Measurements from ENCODE around the gene BCO1.
A peak's percentile ranks its signal among the peaks of the same experiment; 100 is the strongest.

The BCO1 gene

GRCh38 chr16:81276323-81276722 lies 37.8 kb downstream of the BCO1 start:
- DNase-seq = no peak

DNA sequence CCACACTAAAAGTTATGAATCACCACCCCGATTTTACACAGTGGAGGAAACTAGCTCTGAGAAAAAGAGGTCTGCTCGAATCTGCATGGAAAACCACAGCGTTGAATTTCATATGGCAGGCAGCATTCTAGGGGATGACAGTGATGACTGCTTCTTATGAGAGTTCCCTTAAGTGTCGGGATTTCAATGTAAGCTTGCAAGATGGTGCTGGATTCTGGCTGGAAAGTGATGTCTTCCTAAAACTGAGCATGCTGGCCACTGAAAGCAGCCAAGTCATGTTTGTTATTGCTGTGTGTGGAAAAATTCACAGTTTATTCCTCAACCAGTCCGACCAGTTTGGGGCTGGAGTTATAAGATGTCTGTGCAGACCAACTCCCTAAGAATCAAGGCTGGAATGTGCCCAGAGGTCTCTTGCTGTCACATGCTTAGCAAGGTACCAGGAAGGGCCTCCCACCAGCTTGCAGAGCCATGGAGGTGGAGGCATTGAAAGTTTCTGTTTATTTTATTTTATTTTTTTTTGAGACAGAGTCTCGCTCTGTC lies 39.1 kb downstream of the BCO1 start:
- no peak for DNase-seq

DNA sequence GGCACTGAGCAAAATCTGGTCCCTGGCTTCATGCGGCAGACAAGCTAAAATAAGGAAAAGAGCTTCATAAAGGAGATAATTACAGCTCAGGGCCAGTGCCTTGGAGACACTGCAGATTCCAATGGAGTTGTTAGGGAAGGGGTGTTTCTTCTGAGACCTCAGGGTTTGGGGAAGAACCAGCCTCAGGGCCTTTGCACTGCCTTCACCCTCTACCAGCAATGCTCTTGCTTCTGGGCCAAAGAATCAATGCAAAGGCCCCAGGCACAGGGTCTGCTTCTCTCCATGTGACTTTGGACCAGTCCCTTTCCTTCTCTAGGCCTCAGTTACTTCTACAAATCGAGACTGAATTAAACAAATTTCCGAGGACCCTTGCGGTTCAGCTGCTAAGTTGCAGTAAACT lies 40.0 kb downstream of the BCO1 start:
- DNase-seq = no peak

DNA sequence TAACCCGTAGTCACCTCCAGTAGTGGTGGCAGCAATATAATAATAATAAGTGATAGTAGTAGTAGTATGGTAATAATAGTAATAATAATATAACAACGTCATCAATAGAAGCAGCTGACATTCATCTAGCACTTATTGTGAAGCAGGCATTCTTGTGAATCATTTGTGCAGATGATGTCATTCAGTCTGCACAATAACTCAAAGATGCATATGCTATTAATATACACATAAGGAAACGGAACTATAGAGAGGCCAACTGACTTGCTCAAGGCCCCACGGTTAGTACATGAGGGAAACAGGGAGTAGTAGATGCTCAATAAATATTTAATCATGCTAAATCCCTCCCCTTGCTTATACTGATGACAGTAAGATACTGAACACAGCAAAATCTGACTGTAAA lies 40.9 kb downstream of the BCO1 start:
- no peak for DNase-seq

- DNase-seq = no peak
Observed at GRCh38 chr16:81280393-81280792, 41.9 kb downstream of the BCO1 start.

DNA sequence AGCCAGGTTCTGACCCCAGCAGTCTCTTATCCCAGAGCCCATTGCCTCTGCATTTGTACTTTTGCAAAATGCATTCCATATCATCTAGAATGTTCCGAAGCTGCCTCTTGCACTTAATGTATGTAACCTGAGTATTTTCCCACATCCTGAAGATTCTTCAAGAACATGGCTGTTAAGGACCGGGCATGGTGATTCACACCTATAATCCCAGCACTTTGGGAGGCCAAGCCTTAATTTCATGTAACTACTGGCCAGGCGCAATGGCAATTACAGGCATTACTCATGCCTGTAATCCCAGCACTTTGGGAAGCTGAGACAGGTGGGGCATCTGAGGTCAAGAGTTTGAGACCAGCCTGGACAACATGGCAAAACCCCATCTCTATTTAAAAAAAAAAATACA lies 44.6 kb downstream of the BCO1 start:
- DNase-seq = no peak

GRCh38 chr16:81284995-81285600 lies 46.6 kb downstream of the BCO1 start:
- no peak for DNase-seq

DNA sequence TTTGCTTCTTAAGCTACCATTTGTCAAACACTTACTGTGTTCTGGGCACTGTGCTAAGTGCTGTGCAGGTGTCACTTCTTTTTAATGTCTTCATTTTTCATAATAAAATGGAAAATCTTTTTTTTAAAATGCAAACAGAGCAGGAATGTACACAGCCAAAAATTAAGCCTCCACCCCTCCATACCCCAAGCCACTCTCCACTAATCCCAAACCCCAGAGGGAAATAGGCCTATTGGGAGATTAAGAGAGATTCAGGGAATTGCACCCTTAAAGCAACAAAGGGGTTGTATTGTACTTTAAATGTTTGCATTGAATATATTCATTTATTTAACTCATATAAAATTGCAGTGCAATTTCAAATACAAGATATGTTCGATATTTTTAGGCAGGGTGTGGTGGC lies 47.7 kb downstream of the BCO1 start:
- no peak for DNase-seq

- no peak for DNase-seq
Observed at GRCh38 chr16:81291117-81291516, 52.6 kb downstream of the BCO1 start.

DNA sequence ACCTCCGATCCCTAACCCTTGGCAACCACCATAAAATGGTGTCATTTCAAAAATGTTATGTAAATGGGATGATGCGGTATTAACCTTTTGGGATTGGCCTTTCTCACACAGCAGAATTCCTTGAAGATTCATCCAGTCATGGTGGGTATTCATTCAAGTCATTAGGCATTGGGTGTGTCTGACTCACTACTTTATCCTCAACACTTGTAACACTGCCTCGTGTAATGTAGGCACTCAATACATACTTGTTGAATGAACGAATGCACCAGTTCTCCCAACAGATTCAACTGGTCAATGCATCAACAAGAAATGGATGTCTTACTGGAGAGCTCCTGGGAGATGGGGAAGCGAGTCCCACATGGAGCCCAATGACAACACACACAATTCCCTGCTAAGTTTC lies 54.4 kb downstream of the BCO1 start:
- DNase-seq = no peak

- no peak for DNase-seq
Observed at GRCh38 chr16:81293909-81294802, 55.7 kb downstream of the BCO1 start.

DNA sequence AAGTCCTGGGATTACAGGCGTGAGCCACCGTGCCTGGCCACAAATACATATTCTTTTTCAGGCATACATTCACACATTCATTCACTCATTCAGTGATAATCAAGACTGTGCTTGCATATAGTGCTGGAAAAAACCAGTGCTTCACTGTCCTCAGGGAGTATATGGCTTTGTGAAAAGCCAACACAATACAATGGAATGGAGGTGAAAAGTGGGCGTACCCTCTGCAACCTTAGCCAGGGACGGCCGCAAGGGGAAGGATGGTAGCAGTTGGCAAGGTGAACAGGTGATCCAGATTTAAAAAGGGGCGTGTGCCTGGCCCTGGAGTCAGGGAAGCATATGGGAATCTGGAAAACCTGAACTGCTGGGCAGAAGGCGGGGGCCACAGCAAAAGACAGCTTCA lies 58.1 kb downstream of the BCO1 start:
- no peak for DNase-seq

DNA sequence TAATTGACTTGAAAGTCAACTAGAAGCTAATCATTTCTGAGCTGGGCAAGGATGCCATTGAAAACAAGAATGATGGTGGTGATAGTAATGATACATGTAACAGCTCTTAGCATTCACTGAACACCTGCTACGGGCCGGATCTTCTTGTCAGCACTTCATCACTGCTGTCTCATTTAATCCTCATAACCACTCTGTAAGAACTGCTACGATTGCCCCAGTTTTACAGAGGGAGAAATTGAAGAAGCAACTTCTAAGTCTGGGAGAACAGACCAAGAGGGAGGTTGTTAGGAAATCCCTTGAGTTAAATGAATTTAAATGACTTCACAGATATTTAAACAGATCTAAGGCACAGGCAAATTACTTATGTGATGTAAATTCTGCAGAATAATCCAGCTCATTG lies 69.3 kb downstream of the BCO1 start:
- no peak for DNase-seq

- DNase-seq = no peak
Observed at GRCh38 chr16:81310045-81310644, 71.7 kb downstream of the BCO1 start.

DNA sequence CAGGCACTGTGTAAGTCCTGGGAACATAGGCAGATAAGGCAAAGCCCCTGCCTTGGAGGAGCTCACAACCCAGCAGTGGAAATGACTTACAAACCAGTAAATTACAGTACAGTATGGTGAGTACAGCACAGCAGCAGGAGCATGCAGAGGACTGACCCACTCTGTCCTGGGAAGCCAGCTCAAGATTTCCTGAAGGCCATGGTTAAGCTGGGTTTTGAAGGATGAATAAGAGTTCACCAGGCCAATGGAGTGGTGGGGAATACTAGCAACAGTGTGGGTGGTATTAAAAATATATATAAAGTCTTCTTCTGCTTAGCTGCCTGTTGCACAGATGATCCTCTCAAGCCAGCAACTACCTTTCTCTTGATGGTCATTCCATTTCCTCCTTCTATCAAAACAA lies 73.3 kb downstream of the BCO1 start:
- no peak for DNase-seq

GRCh38 chr16:81313701-81314602 lies 75.5 kb downstream of the BCO1 start:
- no peak for DNase-seq

GRCh38 chr16:81314603-81315270 lies 76.2 kb downstream of the BCO1 start, which contains the start of gene GAN:
Gene GAN (plus strand): TSS chr16:81314962. CDS start chr16:81315114, 152 bp downstream.
- peak; percentile 94 for DNase-seq

- DNase-seq = peak; percentile 54
Observed at GRCh38 chr16:81315271-81316175, 77.0 kb downstream of the BCO1 start.

GRCh38 chr16:81316176-81316496 lies 77.6 kb downstream of the BCO1 start:
- DNase-seq = no peak

DNA sequence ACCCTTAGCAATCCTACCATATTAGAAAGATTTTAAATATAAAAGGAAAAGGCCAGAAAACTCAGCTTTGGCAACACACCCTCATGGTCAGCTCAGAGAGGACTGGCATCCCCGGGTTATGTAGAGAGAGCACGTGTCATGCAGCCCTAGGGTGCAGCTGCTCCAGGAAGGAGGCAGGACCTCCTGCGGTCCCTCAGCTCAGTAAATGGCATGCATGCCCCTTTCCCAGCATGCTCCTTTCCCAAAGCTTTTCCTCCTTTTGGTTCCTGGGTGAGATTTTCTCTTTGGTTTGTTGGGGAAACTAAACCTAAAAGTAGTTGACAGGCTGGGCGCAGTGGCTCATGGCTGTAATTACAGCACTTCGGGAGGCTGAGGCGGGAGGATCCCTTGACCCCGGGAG lies 80.2 kb downstream of the BCO1 start:
- DNase-seq = no peak

Data from activated naive CD4-positive, alpha-beta T cell treated with Interleukin-2 at 50 U/mL for 16 hours (primary cell).